Activated T-helper 2 cell treated with anti-CD3 and anti-CD28 coated beads, Interferon-gamma antibody, Interleukin-2, Interleukin-4, amounts not matched to agents 10 μg/mL and 5 μg/mL and 100 μg/mL, durations not matched to agents 14 hours and 24 hours and 36 hours (primary cell): ENCODE results near the gene ZNF740. TPM values are rescaled to one million over a fixed set of nuclear protein-coding genes. Genes with fewer than 3 reads are reported as not detected.

ENCODE experiments used
- DNase-seq: peaks from one replicate; pipeline ENCODE4 v3.0.0; 2021; ENCODE audit warnings: low spot score
- H3K27ac Mint-ChIP-seq: one replicate; pipeline ENCODE4 v1.8.0; 2021; ENCODE audit warnings: mixed read lengths
- H3K27me3 Mint-ChIP-seq: one replicate; pipeline ENCODE4 v1.8.0; 2021; ENCODE audit warnings: low read depth, mixed read lengths
- H3K36me3 Mint-ChIP-seq: one replicate; pipeline ENCODE4 v1.8.0; 2021; ENCODE audit warnings: low read depth, mixed read lengths
- H3K4me1 Mint-ChIP-seq: one replicate; pipeline ENCODE4 v1.8.0; 2021; ENCODE audit warnings: low read depth, mixed read lengths
- H3K4me3 Mint-ChIP-seq: one replicate; pipeline ENCODE4 v1.8.0; 2021; ENCODE audit warnings: low read depth, mild to moderate bottlenecking, moderate library complexity, mixed read lengths
- H3K9me3 Mint-ChIP-seq: one replicate; pipeline ENCODE4 v1.8.0; 2021; ENCODE audit warnings: mixed read lengths
- intact Hi-C: fragments of 100-400 bp; cut with micrococcal nuclease; formaldehyde crosslinking; loops from one replicate; pipeline ENCODE4 v1.15.1; 2023
- total RNA-seq: library from RNA; stranded (reverse); gene quantifications from 2 replicates; pipeline ENCODE4 v1.2.3, GENCODE V29; 2022

ZNF740 gene
- total RNA-seq, 1 donor from 2014 or later = 45.5 TPM

DNA sequence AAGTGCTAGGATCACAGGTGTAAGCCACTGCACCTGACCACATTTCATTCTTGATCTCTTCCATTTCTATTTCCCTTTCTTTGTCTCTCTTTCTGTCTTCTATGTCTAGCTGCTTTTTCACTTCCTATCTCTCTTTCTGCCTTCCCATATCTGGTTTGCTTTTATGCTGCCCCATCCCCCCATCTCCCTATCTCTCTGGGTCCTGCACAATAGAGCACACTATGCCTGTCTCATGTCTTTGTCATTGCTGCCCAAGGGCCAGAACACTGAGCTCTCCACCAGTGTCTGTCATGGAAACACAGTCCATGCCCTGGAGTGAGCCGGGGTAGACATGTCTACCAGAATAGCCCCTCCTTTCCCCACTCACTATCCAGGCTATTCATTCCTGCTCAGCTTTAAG is 63.8 kb downstream of the ZNF740 start:
- intact Hi-C loops = no loop called here
- Mint-ChIP-seq H3K4me1 (peaks cover 4% of the 10 kb centered on the region), H3K36me3 (no peaks in the 10 kb centered on the region), H3K4me3 (no peak overlapping the region), H3K27ac (no peak overlapping the region), H3K9me3 (no peaks in the 10 kb centered on the region), H3K27me3 (peaks cover 29% of the 10 kb centered on the region)
- DNase-seq = no peak

Other genes starting within 250 kb of the ZNF740 start
- 1.3 and 1.9 TPM in 2 replicates for gene KRT18, start 231.6 kb upstream of the ZNF740 start, total RNA-seq
- gene EIF4B, start 174.3 kb upstream of the ZNF740 start, total RNA-seq = 474 and 503 TPM in 2 replicates
- gene TNS2, start 130.7 kb upstream of the ZNF740 start, total RNA-seq = 2.1 and 4.7 TPM in 2 replicates
- 35.1 and 36.2 TPM in 2 replicates for gene SPRYD3, start 101.3 kb upstream of the ZNF740 start, total RNA-seq
- gene IGFBP6, start 83.1 kb upstream of the ZNF740 start, total RNA-seq = 0.46 TPM in 1 of 2 replicates, not detected in the other
- not detected in 2 replicates for gene SOAT2, start 77.2 kb upstream of the ZNF740 start, total RNA-seq
- gene CSAD, start 203 bp downstream of the ZNF740 start, total RNA-seq = 20.2 TPM in 2 replicates
- gene ITGB7, start 26.5 kb downstream of the ZNF740 start, total RNA-seq = 200 and 208 TPM in 2 replicates
- 38.5 and 40.1 TPM in 2 replicates for gene RARG, start 51.5 kb downstream of the ZNF740 start, total RNA-seq
- 72.6 and 75.3 TPM in 2 replicates for gene ESPL1, start 87.6 kb downstream of the ZNF740 start, total RNA-seq
- 321 and 326 TPM in 2 replicates for gene PFDN5, start 114.8 kb downstream of the ZNF740 start, total RNA-seq
- 87.2 and 99.0 TPM in 2 replicates for gene MYG1, start 119.0 kb downstream of the ZNF740 start, total RNA-seq
- 83.7 and 85.4 TPM in 2 replicates for gene AAAS, start 140.9 kb downstream of the ZNF740 start, total RNA-seq
- gene SP7, start 155.6 kb downstream of the ZNF740 start, total RNA-seq = 0.11 TPM in 1 of 2 replicates, not detected in the other
- 66.4 and 67.9 TPM in 2 replicates for gene SP1, start 199.5 kb downstream of the ZNF740 start, total RNA-seq
- not detected in 2 replicates for gene AMHR2, start 243.1 kb downstream of the ZNF740 start, total RNA-seq